Activated CD4-positive, alpha-beta T cell treated with anti-CD3 and anti-CD28 coated beads for 36 hours (primary cell): Measurements from ENCODE around the gene PMM2. TPM values are rescaled to one million over a fixed set of nuclear protein-coding genes. Genes with fewer than 3 reads are reported as not detected.

Experiments
- ATAC-seq: fragments of 200-7000 bp; cut with Tn5 transposase; one replicate; pipeline ENCODE4 v1.10.0; 2021; ENCODE audit warnings: mild to moderate bottlenecking, moderate library complexity
- CTCF ChIA-PET: fragments of 350-600 bp; sonication (Branson Sonifier 250); formaldehyde crosslinking; loops from one replicate; lab custom pipeline; 2021; ENCODE audit warnings: antibody characterized with exemption; lab: Charles Lee
- POLR2A ChIA-PET: fragments of 350-600 bp; sonication (Branson Sonifier 250); formaldehyde crosslinking; loops from one replicate; lab custom pipeline; 2021; ENCODE audit warnings: antibody characterized with exemption, inconsistent platforms; lab: Charles Lee
- DNase-seq: peaks from one replicate; pipeline ENCODE4 v3.0.0-alpha.2; 2020
- H3K27ac Mint-ChIP-seq: one replicate; pipeline ENCODE4 v1.8.0; 2021; ENCODE audit warnings: mixed read lengths
- H3K27me3 Mint-ChIP-seq: one replicate; pipeline ENCODE4 v1.8.0; 2021; ENCODE audit warnings: mixed read lengths
- H3K36me3 Mint-ChIP-seq: one replicate; pipeline ENCODE4 v1.8.0; 2021; ENCODE audit warnings: low read depth, mixed read lengths
- H3K4me1 Mint-ChIP-seq: one replicate; pipeline ENCODE4 v1.8.0; 2021; ENCODE audit warnings: mixed read lengths
- H3K4me3 Mint-ChIP-seq: one replicate; pipeline ENCODE4 v1.8.0; 2021; ENCODE audit warnings: mild to moderate bottlenecking, moderate library complexity, mixed read lengths
- H3K9me3 Mint-ChIP-seq: one replicate; pipeline ENCODE4 v1.8.0; 2021; ENCODE audit warnings: low read depth, mixed read lengths
- intact Hi-C, 2 experiments: fragments of 100-400 bp; cut with DNase I in 1 of 2; cut with micrococcal nuclease in 1 of 2; formaldehyde crosslinking; loops; one replicate each; pipeline versions ENCODE4 v1.14.2 to v1.15.1; 2022 to 2024; cut with DNase I, micrococcal nuclease
- total RNA-seq, 2 experiments: library from RNA; stranded (reverse); gene quantifications; one replicate each; pipeline ENCODE4 v1.2.3, GENCODE V29; 2021

PMM2 gene
- total RNA-seq, 2 experiments from 2014 or later = 38.3 to 39.0 TPM

- CTCF ChIA-PET = no interaction called here
- no peak overlapping the region for H3K27ac Mint-ChIP-seq
These were observed 33.7 kb upstream of the PMM2 start for GRCh38 chr16:8763899-8764298.

GRCh38 chr16:8764525-8765250, 33.0 kb upstream of the PMM2 start:
- intact Hi-C loops = no loop called here
- POLR2A ChIA-PET = no interaction called here
- Mint-ChIP-seq H3K4me3 (no peak overlapping the region), H3K4me1 (no peaks in the 10 kb centered on the region), H3K27me3 (no peaks in the 10 kb centered on the region), H3K9me3 (no peaks in the 10 kb centered on the region), H3K27ac (no peak overlapping the region), H3K36me3 (peaks cover 3% of the 10 kb centered on the region)
- CTCF ChIA-PET = no interaction called here
- no peak for DNase-seq
- no peak for ATAC-seq

More at GRCh38 chr16:8763899-8764298, 33.7 kb upstream of the PMM2 start:
- DNase-seq = no peak
- H3K27me3 Mint-ChIP-seq = no peaks in the 10 kb centered on the region
- H3K36me3 Mint-ChIP-seq = peaks cover 3% of the 10 kb centered on the region
- H3K4me1 Mint-ChIP-seq = no peaks in the 10 kb centered on the region
- intact Hi-C loops = no loop called here
- no peak for ATAC-seq
- POLR2A ChIA-PET = no interaction called here
- H3K9me3 Mint-ChIP-seq = no peaks in the 10 kb centered on the region
- H3K4me3 Mint-ChIP-seq = no peak overlapping the region

- H3K27me3 Mint-ChIP-seq = no peaks in the 10 kb centered on the region
- ATAC-seq = no peak
These were observed 30.5 kb upstream of the PMM2 start for GRCh38 chr16:8767176-8767575.

GRCh38 chr16:8768283-8768682, 29.4 kb upstream of the PMM2 start:
- no peak overlapping the region for H3K27ac Mint-ChIP-seq
- peaks cover 3% of the 10 kb centered on the region for H3K36me3 Mint-ChIP-seq
- POLR2A ChIA-PET = no interaction called here
- CTCF ChIA-PET = no interaction called here
- DNase-seq (no peak), ATAC-seq (no peak)
- no peaks in the 10 kb centered on the region for H3K9me3 Mint-ChIP-seq
- intact Hi-C loops = no loop called here
- no peak overlapping the region for H3K4me3 Mint-ChIP-seq
- no peaks in the 10 kb centered on the region for H3K27me3 Mint-ChIP-seq
- no peaks in the 10 kb centered on the region for H3K4me1 Mint-ChIP-seq

More at GRCh38 chr16:8767176-8767575, 30.5 kb upstream of the PMM2 start:
- Mint-ChIP-seq H3K9me3 (no peaks in the 10 kb centered on the region), H3K4me3 (no peak overlapping the region), H3K27ac (no peak overlapping the region), H3K36me3 (peaks cover 3% of the 10 kb centered on the region), H3K4me1 (no peaks in the 10 kb centered on the region)
- ChIA-PET POLR2A (no interaction called here), CTCF (no interaction called here)
- intact Hi-C loops = no loop called here
- DNase-seq = no peak

GRCh38 chr16:8768692-8769091, 28.9 kb upstream of the PMM2 start:
- no peaks in the 10 kb centered on the region for H3K27me3 Mint-ChIP-seq
- no peak for ATAC-seq

GRCh38 chr16:8773537-8773936, 24.1 kb upstream of the PMM2 start:
- Mint-ChIP-seq H3K36me3 (peaks cover 13% of the 10 kb centered on the region), H3K27ac (no peak overlapping the region), H3K4me3 (no peak overlapping the region), H3K4me1 (no peaks in the 10 kb centered on the region), H3K27me3 (no peaks in the 10 kb centered on the region), H3K9me3 (no peaks in the 10 kb centered on the region)
- CTCF ChIA-PET = no interaction called here
- no peak for DNase-seq
- POLR2A ChIA-PET = no interaction called here
- intact Hi-C loops = no loop called here
- ATAC-seq = no peak

More at GRCh38 chr16:8768692-8769091, 28.9 kb upstream of the PMM2 start:
- H3K4me3 Mint-ChIP-seq = no peak overlapping the region
- no peaks in the 10 kb centered on the region for H3K9me3 Mint-ChIP-seq
- intact Hi-C loops = no loop called here
- peaks cover 3% of the 10 kb centered on the region for H3K36me3 Mint-ChIP-seq
- no peak overlapping the region for H3K27ac Mint-ChIP-seq
- ChIA-PET CTCF (no interaction called here), POLR2A (no interaction called here)
- DNase-seq = no peak
- H3K4me1 Mint-ChIP-seq = no peaks in the 10 kb centered on the region

GRCh38 chr16:8774208-8774607, 23.4 kb upstream of the PMM2 start:
- intact Hi-C loops = no loop called here
- DNase-seq (no peak), ATAC-seq (no peak)
- Mint-ChIP-seq H3K36me3 (peaks cover 10% of the 10 kb centered on the region), H3K9me3 (no peaks in the 10 kb centered on the region), H3K27ac (no peak overlapping the region), H3K4me3 (no peak overlapping the region), H3K4me1 (no peaks in the 10 kb centered on the region), H3K27me3 (no peaks in the 10 kb centered on the region)
- POLR2A ChIA-PET = no interaction called here
- CTCF ChIA-PET = interaction anchor here (0.7 kb wide), 1 partner anchor 106 kb away, joined by 3 read pairs; no protein-coding TSS in a partner anchor

- intact Hi-C loops = no loop called here
- CTCF ChIA-PET = interaction anchor here (0.6 kb wide), 1 partner anchor 115 kb away, joined by 4 read pairs; no protein-coding TSS in a partner anchor
- POLR2A ChIA-PET = no interaction called here
- no peak overlapping the region for H3K27ac Mint-ChIP-seq
- H3K27me3 Mint-ChIP-seq = no peaks in the 10 kb centered on the region
- no peak overlapping the region for H3K4me3 Mint-ChIP-seq
- no peak for DNase-seq
- no peak for ATAC-seq
- no peaks in the 10 kb centered on the region for H3K4me1 Mint-ChIP-seq
- peaks cover 10% of the 10 kb centered on the region for H3K36me3 Mint-ChIP-seq
- no peaks in the 10 kb centered on the region for H3K9me3 Mint-ChIP-seq
These were observed 22.3 kb upstream of the PMM2 start for GRCh38 chr16:8775359-8775758.

- Mint-ChIP-seq H3K27me3 (no peaks in the 10 kb centered on the region), H3K9me3 (no peaks in the 10 kb centered on the region), H3K4me3 (no peak overlapping the region), H3K4me1 (no peaks in the 10 kb centered on the region), H3K27ac (no peak overlapping the region), H3K36me3 (peaks cover 10% of the 10 kb centered on the region)
- DNase-seq (no peak), ATAC-seq (no peak)
- ChIA-PET POLR2A (no interaction called here), CTCF (no interaction called here)
- intact Hi-C loops = no loop called here
These were observed 21.5 kb upstream of the PMM2 start for GRCh38 chr16:8776129-8776584.

- H3K36me3 Mint-ChIP-seq = peaks cover 10% of the 10 kb centered on the region
- no peak for ATAC-seq
- DNase-seq = no peak
- intact Hi-C loops = no loop called here
- H3K4me1 Mint-ChIP-seq = no peaks in the 10 kb centered on the region
- POLR2A ChIA-PET = no interaction called here
- H3K27ac Mint-ChIP-seq = no peak overlapping the region
- CTCF ChIA-PET = no interaction called here
- no peaks in the 10 kb centered on the region for H3K27me3 Mint-ChIP-seq
- no peak overlapping the region for H3K4me3 Mint-ChIP-seq
- H3K9me3 Mint-ChIP-seq = no peaks in the 10 kb centered on the region
These were observed 20.4 kb upstream of the PMM2 start for GRCh38 chr16:8777217-8777616.

- no peaks in the 10 kb centered on the region for H3K9me3 Mint-ChIP-seq
- intact Hi-C loops = no loop called here
- no peaks in the 10 kb centered on the region for H3K27me3 Mint-ChIP-seq
- H3K36me3 Mint-ChIP-seq = peaks cover 4% of the 10 kb centered on the region
- POLR2A ChIA-PET = no interaction called here
- CTCF ChIA-PET = no interaction called here
- no peak overlapping the region for H3K4me3 Mint-ChIP-seq
- DNase-seq (no peak), ATAC-seq (no peak)
- H3K4me1 Mint-ChIP-seq = no peaks in the 10 kb centered on the region
- no peak overlapping the region for H3K27ac Mint-ChIP-seq
These were observed 15.8 kb upstream of the PMM2 start for GRCh38 chr16:8781797-8782196.

GRCh38 chr16:8782673-8783072, 15.0 kb upstream of the PMM2 start:
- no peaks in the 10 kb centered on the region for H3K36me3 Mint-ChIP-seq
- CTCF ChIA-PET = interaction anchor here (0.6 kb wide), 1 partner anchor 98 kb away, joined by 3 read pairs; no protein-coding TSS in a partner anchor
- POLR2A ChIA-PET = no interaction called here
- no peaks in the 10 kb centered on the region for H3K27me3 Mint-ChIP-seq
- no peaks in the 10 kb centered on the region for H3K9me3 Mint-ChIP-seq
- no peaks in the 10 kb centered on the region for H3K4me1 Mint-ChIP-seq
- ATAC-seq (no peak), DNase-seq (no peak)
- intact Hi-C loops = no loop called here
- no peak overlapping the region for H3K27ac Mint-ChIP-seq
- no peak overlapping the region for H3K4me3 Mint-ChIP-seq
